Right ventricle myocardium inferior (tissue), 1 donor: ENCODE measurements around the gene ARID5A. TPM values are rescaled to one million over a fixed set of nuclear protein-coding genes. Genes with fewer than 3 reads are reported as not detected.
"Not testable (repeated sequence)": the region's sequence is repeated elsewhere in the genome, so short reads cannot be mapped to it uniquely, and the experiment has no call there.

Experiments used
- ATAC-seq: fragments of 200-7000 bp; cut with Tn5 transposase; one replicate; pipeline ENCODE4 v1.9.1; 2020; ENCODE audit warnings: mild to moderate bottlenecking, moderate library complexity
- DNase-seq: peaks from one replicate; pipeline ENCODE4 v3.0.0; 2021; ENCODE audit errors: missing footprints
- intact Hi-C: fragments of 100-400 bp; cut with DNase I; formaldehyde crosslinking; loops from one replicate; pipeline ENCODE4 v1.11.0; 2022
- long read RNA-seq: library from polyadenylated mRNA; unstranded; transcript quantifications from one replicate; pipeline ENCODE4 v2.0.0, GENCODE V29; 2021
- total RNA-seq: library from RNA; stranded (reverse); fragmentation: NEBNext Ultra II Directional; extraction: Animal tissue kit (Norgen Biotek cat#: 25700); gene quantifications from one replicate; pipeline ENCODE4 v1.2.1, GENCODE V29; 2021
- donor health status: DM: no; HTN: yes; CAD: no; lungs with severe emphysema.

The ARID5A gene
- 8.7 TPM for total RNA-seq
- long read RNA-seq, transcript ARID5A-201 (7 exons, 2,188 nt), result major isoform, 9 of 14 reads
- long read RNA-seq, partial matches to known transcripts, result 2 of 14 reads
- long read RNA-seq, other reads (novel, unspliced or antisense), result 1 of 14 reads

- DNase-seq (peak; percentile 98), ATAC-seq (peak; percentile 87)
- intact Hi-C loops, result no loop called here
Measured at GRCh38 chr2:96536445-96537065, at the start of gene ARID5A. TSS of gene ARID5A (plus strand) at chr2:96536752. CDS start at chr2:96536827, 75 bp downstream.

- ATAC-seq (no peak), DNase-seq (no peak)
- intact Hi-C loops, result no loop called here
Measured at GRCh38 chr2:96489261-96489660, 47.3 kb upstream of the ARID5A start.

GRCh38 chr2:96489663-96490062 is 46.9 kb upstream of the ARID5A start:
- intact Hi-C loops, result no loop called here
- no peak for DNase-seq
- ATAC-seq, result no peak

GRCh38 chr2:96491860-96492497 is 44.6 kb upstream of the ARID5A start:
- intact Hi-C loops, result no loop called here
- ATAC-seq (no peak), DNase-seq (no peak)

GRCh38 chr2:96493072-96493471 is 43.5 kb upstream of the ARID5A start:
- intact Hi-C loops, result no loop called here

GRCh38 chr2:96494188-96494587 is 42.4 kb upstream of the ARID5A start:
- DNase-seq (no peak), ATAC-seq (no peak)
- intact Hi-C loops, result no loop called here

More at GRCh38 chr2:96493072-96493471, 43.5 kb upstream of the ARID5A start:
- no peak for ATAC-seq
- no peak for DNase-seq

GRCh38 chr2:96495982-96496629 is 40.4 kb upstream of the ARID5A start:
- no peak for DNase-seq
- intact Hi-C loops, result no loop called here
- no peak for ATAC-seq

GRCh38 chr2:96498021-96498431 is 38.5 kb upstream of the ARID5A start:
- intact Hi-C loops, result no loop called here
- no peak for ATAC-seq
- no peak for DNase-seq

GRCh38 chr2:96498611-96499010 is 37.9 kb upstream of the ARID5A start:
- DNase-seq, intact Hi-C loops, ATAC-seq: not testable (repeated sequence)

GRCh38 chr2:96499061-96499960 is 37.2 kb upstream of the ARID5A start:
- intact Hi-C loops, result no loop called here
- DNase-seq (no peak), ATAC-seq (no peak)

GRCh38 chr2:96500385-96501066 is 36.0 kb upstream of the ARID5A start:
- ATAC-seq, result no peak
- DNase-seq, result no peak
- intact Hi-C loops, result no loop called here

GRCh38 chr2:96501471-96501874 is 35.1 kb upstream of the ARID5A start:
- ATAC-seq (no peak), DNase-seq (no peak)
- intact Hi-C loops, result no loop called here

GRCh38 chr2:96501886-96502810 is 34.4 kb upstream of the ARID5A start:
- ATAC-seq, result no peak
- intact Hi-C loops, result no loop called here
- DNase-seq, result no peak

GRCh38 chr2:96502891-96503636 is 33.5 kb upstream of the ARID5A start:
- intact Hi-C loops, result no loop called here
- ATAC-seq, result no peak
- DNase-seq, result no peak

GRCh38 chr2:96503637-96504243 is 32.8 kb upstream of the ARID5A start:
- intact Hi-C loops, result no loop called here
- DNase-seq (no peak), ATAC-seq (no peak)

GRCh38 chr2:96505231-96505889 is 31.2 kb upstream of the ARID5A start, which contains the start of gene NEURL3:
TSS of gene NEURL3 (minus strand) at chr2:96505357. CDS start at chr2:96505286, 71 bp downstream.
- DNase-seq, result no peak
- ATAC-seq, result no peak
- intact Hi-C loops, result loop anchor here (5.0 kb wide), 2 partner anchors 148 to 168 kb away; partner anchors contain the start of gene NCAPH
